T-cell (primary cell): ENCODE measurements around the gene SPTB. TPM values are rescaled to one million over a fixed set of nuclear protein-coding genes. Genes with fewer than 3 reads are reported as not detected.

Experiments used
- ATAC-seq, 4 experiments: fragments of 200-7000 bp in 3 of 4; fragments of 150-1000 bp in 1 of 4; cut with Tn5 transposase; replicated peaks in 1 of 4; 1 replicate in 3 of 4; 2 replicates in 1 of 4; pipeline ENCODE4 v1.10.0; 2021; ENCODE audit warnings: moderate library complexity in 3 of 4, mild to moderate bottlenecking in 2 of 4, moderate number of reproducible peaks in 1 of 4
- CTCF ChIA-PET, 2 donors: fragments of 300-600 bp; sonication (Branson Sonifier 250); formaldehyde crosslinking; loops; one replicate each; lab custom pipeline; 2022; ENCODE audit warnings: antibody characterized with exemption in 2 of 2; lab: Charles Lee
- POLR2A ChIA-PET, 2 donors: fragments of 300-600 bp; sonication (Branson Sonifier 250); formaldehyde crosslinking; loops; one replicate each; lab custom pipeline; 2022; ENCODE audit warnings: antibody characterized with exemption in 2 of 2; lab: Charles Lee
- DNase-seq, 35 experiments: peaks; one replicate each; pipeline versions ENCODE4 v3.0.0 to v3.0.0-alpha.2; 2013 to 2023
- H3K27ac ChIP-seq: one replicate; pipeline ENCODE4 v1.5.1; 2013; ENCODE audit warnings: low read length
- H3K27me3 ChIP-seq, 2 experiments: replicated peaks in 1 of 2; 1 replicate in 1 of 2; 2 replicates in 1 of 2; pipeline versions ENCODE4 v1.6.1 to v1.7.0; 2013; ENCODE audit warnings: low read length in 1 of 2, mixed read lengths in 1 of 2; ENCODE audit not compliant: control insufficient read depth in 2 of 2, insufficient read depth in 2 of 2; ENCODE audit errors: extremely low read depth in 1 of 2
- H3K36me3 ChIP-seq, 2 donors: 1 replicate in 1 of 2; 2 replicates in 1 of 2; pipeline versions ENCODE4 v1.6.1 to v1.7.0; 2013; ENCODE audit warnings: low read length in 1 of 2; ENCODE audit not compliant: control insufficient read depth in 2 of 2, insufficient read depth in 1 of 2; ENCODE audit errors: extremely low read depth in 1 of 2
- H3K4me1 ChIP-seq, 2 experiments: 1 replicate in 1 of 2; 2 replicates in 1 of 2; pipeline versions ENCODE4 v1.6.1 to v1.7.0; 2013; ENCODE audit warnings: low read length in 2 of 2, mixed read lengths in 1 of 2; ENCODE audit not compliant: insufficient read depth in 2 of 2, control insufficient read depth in 1 of 2; ENCODE audit errors: extremely low read depth in 1 of 2
- H3K4me3 ChIP-seq, 2 donors: 1 replicate in 1 of 2; 2 replicates in 1 of 2; pipeline versions ENCODE4 v1.5.1 to v1.7.0; 2013; ENCODE audit warnings: mild to moderate bottlenecking in 2 of 2, low read length in 1 of 2, moderate library complexity in 1 of 2; ENCODE audit not compliant: control insufficient read depth in 1 of 2; ENCODE audit errors: extremely low read depth in 1 of 2
- H3K9me3 ChIP-seq: 2 replicates; pipeline ENCODE4 v1.7.0; 2013
- H3K27ac Mint-ChIP-seq, 2 donors: one replicate each; pipeline ENCODE4 v1.8.0; 2020 to 2021; ENCODE audit warnings: mild to moderate bottlenecking in 2 of 2, mixed read lengths in 2 of 2
- H3K27me3 Mint-ChIP-seq, 2 donors: one replicate each; pipeline ENCODE4 v1.8.0; 2021 to 2022; ENCODE audit warnings: mixed read lengths in 2 of 2
- H3K36me3 Mint-ChIP-seq: one replicate; pipeline ENCODE4 v1.8.0; 2021; ENCODE audit warnings: mixed read lengths
- H3K4me1 Mint-ChIP-seq, 3 donors: one replicate each; pipeline ENCODE4 v1.8.0; 2020 to 2022; ENCODE audit warnings: mixed read lengths in 3 of 3, mild to moderate bottlenecking in 1 of 3
- H3K4me3 Mint-ChIP-seq, 3 donors: one replicate each; pipeline ENCODE4 v1.8.0; 2020 to 2022; ENCODE audit warnings: mild to moderate bottlenecking in 3 of 3, mixed read lengths in 3 of 3, moderate library complexity in 3 of 3
- H3K9me3 Mint-ChIP-seq, 3 donors: one replicate each; pipeline ENCODE4 v1.8.0; 2020 to 2022; ENCODE audit warnings: mixed read lengths in 3 of 3
- WGBS: methylation state at CpG from one replicate; pipeline ENCODE4 v1.1.5; 2013; ENCODE audit warnings: missing lambda C conversion rate; ENCODE audit not compliant: insufficient coverage; 5-methylcytosine and 5-hydroxymethylcytosine counted together
- total RNA-seq, 35 experiments: library from RNA in 6 of 35; stranded (reverse) in 6 of 35; fragments of 120-200 nt in 1 of 35; gene quantifications; one replicate each; pipeline versions ENCODE4 v1.2.1 to v1.2.4 and lab custom pipeline; 2013 to 2026

SPTB gene
- total RNA-seq, 5 donors from 2014 or later (not counting 1 experiment from before 2014, with no cell fraction given), result 0.07 to 0.13 (median 0.09) TPM

GRCh38 chr14:64732536-64733120 lies 147.1 kb downstream of the SPTB start:
- peaks cover 8 to 91% of the 10 kb centered on the region in 2 experiments for H3K4me1 ChIP-seq
- peaks cover 29 to 62% (median 44%) of the 10 kb centered on the region in 3 donors for H3K4me1 Mint-ChIP-seq
- ChIA-PET POLR2A (interaction anchor here in 1 of 2 donors (0.6 kb wide), 1 partner anchor 19 kb away, joined by 4 read pairs; no protein-coding TSS in a partner anchor), CTCF (interaction anchor here in 1 of 2 donors (0.7 kb wide), 1 partner anchor 159 kb away, joined by 6 read pairs; no protein-coding TSS in a partner anchor)
- H3K4me3 ChIP-seq, result no peak overlapping the region
- no peaks in the 10 kb centered on the region for H3K9me3 ChIP-seq
- H3K27me3 ChIP-seq, result no peaks in the 10 kb centered on the region
- H3K4me3 Mint-ChIP-seq, result no peak overlapping the region
- DNase-seq (no peak), ATAC-seq (no peak)
- H3K9me3 Mint-ChIP-seq, result no peaks in the 10 kb centered on the region
- WGBS, result 98% methylated on average over 12 of the region's 14 CpGs
- peaks cover 0 to 46% of the 10 kb centered on the region in 2 donors for H3K36me3 ChIP-seq
- H3K27ac Mint-ChIP-seq, result no peak overlapping the region
- no peaks in the 10 kb centered on the region for H3K27me3 Mint-ChIP-seq
- H3K36me3 Mint-ChIP-seq, result peaks cover 11% of the 10 kb centered on the region
- no peak overlapping the region for H3K27ac ChIP-seq

- ATAC-seq, result no peak
- Mint-ChIP-seq H3K9me3 (no peaks in the 10 kb centered on the region), H3K36me3 (peaks cover 11% of the 10 kb centered on the region), H3K4me3 (no peak overlapping the region), H3K4me1 (peaks cover 29 to 68% (median 49%) of the 10 kb centered on the region in 3 donors), H3K27me3 (no peaks in the 10 kb centered on the region), H3K27ac (no peak overlapping the region)
- WGBS, result 100% methylated on average over 1 of the region's 4 CpGs
- ChIA-PET CTCF (interaction anchor here in 1 of 2 donors (0.7 kb wide), 1 partner anchor 160 kb away, joined by 6 read pairs; no protein-coding TSS in a partner anchor), POLR2A (interaction anchor here in 1 of 2 donors (0.6 kb wide), 1 partner anchor 19 kb away, joined by 4 read pairs; no protein-coding TSS in a partner anchor)
- DNase-seq, result no peak
- H3K4me1 ChIP-seq, result peaks cover 8 to 91% of the 10 kb centered on the region in 2 experiments
- peaks cover 0 to 43% of the 10 kb centered on the region in 2 donors for H3K36me3 ChIP-seq
- no peak overlapping the region for H3K27ac ChIP-seq
- H3K27me3 ChIP-seq, result no peaks in the 10 kb centered on the region
- H3K9me3 ChIP-seq, result no peaks in the 10 kb centered on the region
- no peak overlapping the region for H3K4me3 ChIP-seq
These were observed 147.6 kb downstream of the SPTB start for GRCh38 chr14:64732066-64732465.

GRCh38 chr14:64731141-64731581 lies 148.5 kb downstream of the SPTB start:
- no peaks in the 10 kb centered on the region for H3K27me3 Mint-ChIP-seq
- Histone ChIP-seq H3K4me1 (peaks cover 9 to 91% of the 10 kb centered on the region in 2 experiments), H3K27ac (no peak overlapping the region), H3K9me3 (no peaks in the 10 kb centered on the region), H3K36me3 (peaks cover 0 to 35% of the 10 kb centered on the region in 2 donors), H3K4me3 (no peak overlapping the region), H3K27me3 (no peaks in the 10 kb centered on the region)
- no peak for ATAC-seq
- no peak for DNase-seq
- H3K36me3 Mint-ChIP-seq, result peaks cover 11% of the 10 kb centered on the region
- peak overlapping the region; percentile 76 to 80 for H3K27ac Mint-ChIP-seq
- POLR2A ChIA-PET, result no interaction called here
- no peaks in the 10 kb centered on the region for H3K9me3 Mint-ChIP-seq
- WGBS, result 92% methylated on average over 15 of the region's 15 CpGs
- H3K4me1 Mint-ChIP-seq, result peaks cover 30 to 77% (median 58%) of the 10 kb centered on the region in 3 donors
- no peak overlapping the region for H3K4me3 Mint-ChIP-seq
- CTCF ChIA-PET, result interaction anchor here in 1 of 2 donors (0.7 kb wide), 1 partner anchor 11 kb away, joined by 3 read pairs; no protein-coding TSS in a partner anchor

GRCh38 chr14:64730681-64731080 lies 149.0 kb downstream of the SPTB start:
- Histone ChIP-seq H3K27me3 (no peaks in the 10 kb centered on the region), H3K27ac (no peak overlapping the region), H3K4me3 (no peak overlapping the region), H3K36me3 (peaks cover 0 to 32% of the 10 kb centered on the region in 2 donors), H3K4me1 (peaks cover 12 to 92% of the 10 kb centered on the region in 2 experiments), H3K9me3 (no peaks in the 10 kb centered on the region)
- Mint-ChIP-seq H3K4me1 (peaks cover 34 to 79% (median 61%) of the 10 kb centered on the region in 3 donors), H3K9me3 (no peaks in the 10 kb centered on the region), H3K36me3 (peaks cover 11% of the 10 kb centered on the region), H3K27ac (peak overlapping the region; percentile 75 to 79), H3K4me3 (no peak overlapping the region), H3K27me3 (no peaks in the 10 kb centered on the region)
- no peak for ATAC-seq
- CTCF ChIA-PET, result interaction anchor here in 1 of 2 donors (0.7 kb wide), 1 partner anchor 11 kb away, joined by 3 read pairs; no protein-coding TSS in a partner anchor
- no peak for DNase-seq
- POLR2A ChIA-PET, result no interaction called here
- 91% methylated on average over 8 of the region's 12 CpGs for WGBS

- ChIA-PET POLR2A (no interaction called here), CTCF (no interaction called here)
- H3K9me3 Mint-ChIP-seq, result no peaks in the 10 kb centered on the region
- peak overlapping the region; percentile 75 to 79 for H3K27ac Mint-ChIP-seq
- Histone ChIP-seq H3K27ac (peak overlapping the region; percentile 32), H3K27me3 (no peaks in the 10 kb centered on the region), H3K9me3 (no peaks in the 10 kb centered on the region), H3K4me1 (peaks cover 14 to 92% of the 10 kb centered on the region in 2 experiments), H3K36me3 (peaks cover 0 to 32% of the 10 kb centered on the region in 2 donors), H3K4me3 (no peak overlapping the region)
- 86% methylated on average over 1 of the region's 1 CpG for WGBS
- H3K36me3 Mint-ChIP-seq, result peaks cover 11% of the 10 kb centered on the region
- peak overlapping the region in 1 of 3 donors; percentile 37 for H3K4me3 Mint-ChIP-seq
- H3K27me3 Mint-ChIP-seq, result no peaks in the 10 kb centered on the region
- H3K4me1 Mint-ChIP-seq, result peaks cover 40 to 80% (median 61%) of the 10 kb centered on the region in 3 donors
- peak in 1 of 4 experiments; percentile 11 for ATAC-seq
- no peak for DNase-seq
These were observed 149.7 kb downstream of the SPTB start for GRCh38 chr14:64730061-64730440.

- no peaks in the 10 kb centered on the region for H3K27me3 Mint-ChIP-seq
- ATAC-seq (no peak), DNase-seq (no peak)
- no peak overlapping the region for H3K4me3 ChIP-seq
- peaks cover 0 to 32% of the 10 kb centered on the region in 2 donors for H3K36me3 ChIP-seq
- peaks cover 11% of the 10 kb centered on the region for H3K36me3 Mint-ChIP-seq
- peak overlapping the region; percentile 75 to 79 for H3K27ac Mint-ChIP-seq
- peaks cover 19 to 91% of the 10 kb centered on the region in 2 experiments for H3K4me1 ChIP-seq
- peaks cover 41 to 80% (median 64%) of the 10 kb centered on the region in 3 donors for H3K4me1 Mint-ChIP-seq
- WGBS, result 91% methylated on average over 3 of the region's 5 CpGs
- H3K27me3 ChIP-seq, result no peaks in the 10 kb centered on the region
- H3K9me3 Mint-ChIP-seq, result no peaks in the 10 kb centered on the region
- H3K27ac ChIP-seq, result peak overlapping the region; percentile 32
- CTCF ChIA-PET, result no interaction called here
- peak overlapping the region in 1 of 3 donors; percentile 37 for H3K4me3 Mint-ChIP-seq
- POLR2A ChIA-PET, result no interaction called here
- H3K9me3 ChIP-seq, result no peaks in the 10 kb centered on the region
These were observed 150.2 kb downstream of the SPTB start for GRCh38 chr14:64729386-64730060.
